ENCODE results near the gene BMP2K. TPM values are rescaled to one million over a fixed set of nuclear protein-coding genes. Genes with fewer than 3 reads are reported as not detected.
A peak's percentile ranks its signal among the peaks of the same experiment; 100 is the strongest.

BMP2K gene
- total RNA-seq, 1 donor from 2014 or later = 33.3 TPM

GRCh38 chr4:78863991-78864390, 87.8 kb downstream of the BMP2K start:
- no peak overlapping the region for H3K9ac ChIP-seq (ENCODE audit: low read length)
- TF ChIP-seq EZH2 (IDR thresholded peaks at IDR 0.05; ENCODE audit: insufficient read depth, low read length) = no peak
- no peak for TF ChIP-seq CTCF (IDR thresholded peaks at IDR 0.05; ENCODE audit: insufficient read depth, low read depth, low read length)
- no peaks in the 10 kb centered on the region for H3K27me3 ChIP-seq (ENCODE audit: insufficient read depth, low read length)
- peaks cover 8% of the 10 kb centered on the region for H3K36me3 ChIP-seq (ENCODE audit: insufficient read depth, low read length)
- peaks cover 5% of the 10 kb centered on the region for H3K36me3 Mint-ChIP-seq (ENCODE audit: low read depth, unreplicated experiment)
- no peaks in the 10 kb centered on the region for H3K79me2 ChIP-seq (ENCODE audit: insufficient read depth, low read length)
- H4K20me1 ChIP-seq (ENCODE audit: insufficient read depth, low read length) = no peaks in the 10 kb centered on the region
- H3K4me1 Mint-ChIP-seq (ENCODE audit: low read depth, unreplicated experiment) = peaks cover 6% of the 10 kb centered on the region
- no peak overlapping the region for H3K4me3 Mint-ChIP-seq (ENCODE audit: unreplicated experiment)
- H3K9me3 Mint-ChIP-seq (ENCODE audit: unreplicated experiment) = no peaks in the 10 kb centered on the region
- H3K27me3 Mint-ChIP-seq (ENCODE audit: low read depth, unreplicated experiment) = no peaks in the 10 kb centered on the region
- H3K9me3 ChIP-seq (ENCODE audit: insufficient read depth, low read depth, low read length) = no peaks in the 10 kb centered on the region
- no peaks in the 10 kb centered on the region for H3K4me1 ChIP-seq (ENCODE audit: insufficient read depth, low read length)
- H3K4me3 ChIP-seq (ENCODE audit: insufficient read depth, low read depth, low read length) = no peak overlapping the region
- FAIRE-seq (no peak), DNase-seq (ENCODE audit: low read depth) (no peak)
- H2AFZ ChIP-seq (ENCODE audit: low read depth, low read length) = no peak overlapping the region
- no peak overlapping the region for H3K27ac ChIP-seq (ENCODE audit: low read depth, low read length)
- H3K4me2 ChIP-seq (ENCODE audit: low read length) = no peak overlapping the region
- H3K27ac Mint-ChIP-seq (ENCODE audit: unreplicated experiment) = no peak overlapping the region

GRCh38 chr4:78864405-78865024, 88.4 kb downstream of the BMP2K start:
- no peak overlapping the region for H3K4me3 ChIP-seq (ENCODE audit: insufficient read depth, low read depth, low read length)

More at GRCh38 chr4:78864405-78865024, 88.4 kb downstream of the BMP2K start:
- H3K36me3 ChIP-seq (ENCODE audit: insufficient read depth, low read length) = peaks cover 8% of the 10 kb centered on the region
- H3K27ac ChIP-seq (ENCODE audit: low read depth, low read length) = no peak overlapping the region
- H3K4me2 ChIP-seq (ENCODE audit: low read length) = no peak overlapping the region
- no peaks in the 10 kb centered on the region for H4K20me1 ChIP-seq (ENCODE audit: insufficient read depth, low read length)
- peak; percentile 85 for FAIRE-seq
- peaks cover 5% of the 10 kb centered on the region for H3K36me3 Mint-ChIP-seq (ENCODE audit: low read depth, unreplicated experiment)
- no peaks in the 10 kb centered on the region for H3K9me3 ChIP-seq (ENCODE audit: insufficient read depth, low read depth, low read length)
- no peaks in the 10 kb centered on the region for H3K27me3 ChIP-seq (ENCODE audit: insufficient read depth, low read length)
- no peaks in the 10 kb centered on the region for H3K79me2 ChIP-seq (ENCODE audit: insufficient read depth, low read length)
- no peaks in the 10 kb centered on the region for H3K27me3 Mint-ChIP-seq (ENCODE audit: low read depth, unreplicated experiment)
- no peak overlapping the region for H3K9ac ChIP-seq (ENCODE audit: low read length)
- H3K4me1 ChIP-seq (ENCODE audit: insufficient read depth, low read length) = no peaks in the 10 kb centered on the region
- H3K4me3 Mint-ChIP-seq (ENCODE audit: unreplicated experiment) = no peak overlapping the region
- no peaks in the 10 kb centered on the region for H3K9me3 Mint-ChIP-seq (ENCODE audit: unreplicated experiment)
- no peak overlapping the region for H3K27ac Mint-ChIP-seq (ENCODE audit: unreplicated experiment)
- H2AFZ ChIP-seq (ENCODE audit: low read depth, low read length) = no peak overlapping the region
- peak; percentile 62 for DNase-seq (ENCODE audit: low read depth)
- H3K4me1 Mint-ChIP-seq (ENCODE audit: low read depth, unreplicated experiment) = peaks cover 5% of the 10 kb centered on the region
- TF ChIP-seq CTCF (IDR thresholded peaks at IDR 0.05; ENCODE audit: insufficient read depth, low read depth, low read length) (peak; percentile 78), EZH2 (IDR thresholded peaks at IDR 0.05; ENCODE audit: insufficient read depth, low read length) (no peak)
